Thyroid gland (tissue), 4 donors: ENCODE data around the gene CRIP1. TPM values are rescaled to one million over a fixed set of nuclear protein-coding genes. Genes with fewer than 3 reads are reported as not detected.

ENCODE experiments used
- DNase-seq, 2 donors: peaks; one replicate each; pipeline ENCODE4 v3.0.0-alpha.2; 2019
- H3K27ac ChIP-seq, 3 donors: fragments of 200-600 bp; sonication (generic); 1 replicate in 2 of 3; 2 replicates in 1 of 3; pipeline ENCODE4 v1.5.1; 2016 to 2019; ENCODE audit warnings: mild to moderate bottlenecking in 1 of 3, moderate library complexity in 1 of 3
- H3K27me3 ChIP-seq: fragments of 200-600 bp; sonication (generic); one replicate; pipeline ENCODE4 v1.5.1; 2019
- H3K36me3 ChIP-seq, 2 donors: fragments of 200-600 bp; sonication (generic); one replicate each; pipeline ENCODE4 v1.5.1; 2016 to 2019
- H3K4me1 ChIP-seq, 2 donors: fragments of 200-600 bp; sonication (generic); one replicate each; pipeline ENCODE4 v1.5.1; 2017 to 2019
- H3K4me3 ChIP-seq, 3 donors: fragments of 200-600 bp; sonication (generic); replicated peaks in 1 of 3; 1 replicate in 2 of 3; 2 replicates in 1 of 3; pipeline ENCODE4 v1.5.1; 2016; ENCODE audit warnings: mild to moderate bottlenecking in 1 of 3
- H3K9me3 ChIP-seq: fragments of 200-600 bp; sonication (generic); one replicate; pipeline ENCODE4 v1.5.1; 2017
- POLR2A ChIP-seq, 2 donors: fragments of 450-650 bp; IDR thresholded peaks; one replicate each; pipeline ENCODE4 v1.6.1; 2017; ENCODE audit warnings: antibody characterized with exemption in 2 of 2, mild to moderate bottlenecking in 2 of 2, moderate library complexity in 1 of 2
- WGBS, 2 donors: methylation state at CpG; one replicate each; pipeline ENCODE4 v1.1.5; 2017; 5-methylcytosine and 5-hydroxymethylcytosine counted together
- intact Hi-C: fragments of 100-400 bp; cut with DNase I; formaldehyde crosslinking; loops from one replicate; pipeline ENCODE4 v1.15.1; 2023
- total RNA-seq, 4 donors: library from RNA; depleted of rRNA; stranded (reverse); fragments of >200 nt; gene quantifications; one replicate each; pipeline ENCODE4 v1.2.3, GENCODE V29; 2016
- TF ChIP-seq, protein P1 (sequence below), 6 experiments: fragments of 200-600 bp in 3 of 6; fragments of 450-650 bp in 3 of 6; sonication (generic) in 3 of 6; IDR thresholded peaks; one replicate each; pipeline ENCODE4 v1.5.1; 2016 to 2019; ENCODE audit warnings: antibody characterized with exemption in 6 of 6, mild to moderate bottlenecking in 2 of 6, inconsistent platforms in 1 of 6, moderate library complexity in 1 of 6

The CRIP1 gene
- total RNA-seq, 4 donors from 2014 or later, result 6.0 to 30.8 (median 18.5) TPM

DNA sequence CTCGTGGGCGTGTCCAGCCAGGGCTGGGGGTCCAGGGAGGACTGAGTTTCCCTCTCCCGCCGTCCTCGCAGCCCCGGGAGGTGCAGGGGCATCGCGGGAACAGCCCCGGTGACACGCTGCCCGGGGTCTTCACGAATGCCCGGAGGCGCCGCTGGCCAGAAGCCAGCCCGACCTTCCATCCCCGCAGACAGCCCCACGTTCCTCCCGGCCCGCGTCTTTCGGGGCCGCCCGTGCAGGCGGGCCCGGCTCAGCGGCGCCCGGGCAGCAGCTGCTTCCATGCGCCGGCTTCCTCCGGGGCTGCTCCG lies 3.5 kb downstream of the CRIP1 start:
- intact Hi-C loops, result loop anchor here (5.0 kb wide), 2 partner anchors 43 to 178 kb away; partner anchors contain the start of gene PACS2
- H3K9me3 ChIP-seq, result no peaks in the 10 kb centered on the region
- H3K4me1 ChIP-seq, result peaks cover 36 to 49% of the 10 kb centered on the region in 2 donors
- 0% methylated on average over 2 to 17 of the region's 33 CpGs for WGBS, 2 donors
- TF ChIP-seq, protein P1, sequence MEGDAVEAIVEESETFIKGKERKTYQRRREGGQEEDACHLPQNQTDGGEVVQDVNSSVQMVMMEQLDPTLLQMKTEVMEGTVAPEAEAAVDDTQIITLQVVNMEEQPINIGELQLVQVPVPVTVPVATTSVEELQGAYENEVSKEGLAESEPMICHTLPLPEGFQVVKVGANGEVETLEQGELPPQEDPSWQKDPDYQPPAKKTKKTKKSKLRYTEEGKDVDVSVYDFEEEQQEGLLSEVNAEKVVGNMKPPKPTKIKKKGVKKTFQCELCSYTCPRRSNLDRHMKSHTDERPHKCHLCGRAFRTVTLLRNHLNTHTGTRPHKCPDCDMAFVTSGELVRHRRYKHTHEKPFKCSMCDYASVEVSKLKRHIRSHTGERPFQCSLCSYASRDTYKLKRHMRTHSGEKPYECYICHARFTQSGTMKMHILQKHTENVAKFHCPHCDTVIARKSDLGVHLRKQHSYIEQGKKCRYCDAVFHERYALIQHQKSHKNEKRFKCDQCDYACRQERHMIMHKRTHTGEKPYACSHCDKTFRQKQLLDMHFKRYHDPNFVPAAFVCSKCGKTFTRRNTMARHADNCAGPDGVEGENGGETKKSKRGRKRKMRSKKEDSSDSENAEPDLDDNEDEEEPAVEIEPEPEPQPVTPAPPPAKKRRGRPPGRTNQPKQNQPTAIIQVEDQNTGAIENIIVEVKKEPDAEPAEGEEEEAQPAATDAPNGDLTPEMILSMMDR (IDR thresholded peaks at IDR 0.05), result no peak
- TF ChIP-seq POLR2A (IDR thresholded peaks at IDR 0.05), result no peak
- no peak for DNase-seq
- no peaks in the 10 kb centered on the region for H3K36me3 ChIP-seq
- H3K27ac ChIP-seq, result peak overlapping the region; percentile 91 to 97 (median 92)
- peak overlapping the region in 2 of 3 donors; percentile 58 to 64 for H3K4me3 ChIP-seq
- no peaks in the 10 kb centered on the region for H3K27me3 ChIP-seq

DNA sequence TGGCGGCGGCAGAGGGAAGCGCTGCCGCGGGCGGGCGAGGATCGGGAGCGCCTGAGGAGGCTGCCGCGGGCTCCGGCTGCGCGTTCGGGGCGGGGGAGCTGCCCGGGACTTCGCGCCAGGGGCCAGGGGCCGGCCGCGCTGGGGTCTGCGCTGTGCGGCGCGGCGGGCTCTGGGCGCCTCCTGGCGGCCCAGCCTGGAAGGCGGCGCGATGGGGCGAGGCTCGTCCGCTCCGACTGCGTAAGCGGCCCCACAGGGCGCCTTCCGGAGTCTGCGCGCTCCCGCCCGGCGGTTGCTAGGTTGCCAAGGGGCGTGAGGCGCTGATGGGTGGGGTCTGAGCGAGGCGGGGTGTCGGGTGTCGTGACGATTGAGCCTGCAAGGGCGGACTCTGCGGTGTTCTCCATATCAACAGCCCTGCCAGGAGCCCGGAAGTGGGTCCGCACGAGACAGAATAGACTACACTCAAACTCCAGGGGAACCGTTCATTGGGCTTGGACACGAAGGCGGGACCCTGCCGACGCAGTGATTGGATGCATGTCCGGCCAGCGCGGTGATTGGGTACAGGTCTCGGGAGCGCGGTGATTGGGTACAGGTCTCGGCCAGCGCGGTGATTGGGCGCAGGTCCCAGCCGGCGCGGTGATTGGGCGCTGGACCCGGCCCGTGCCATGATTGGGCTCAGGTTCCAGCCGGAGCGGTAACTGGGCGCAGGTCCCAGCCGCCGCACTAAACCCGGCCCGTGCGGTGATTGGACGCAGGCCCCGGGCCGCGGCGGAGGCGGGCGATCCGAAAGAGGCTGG lies 4.1 kb downstream of the CRIP1 start, which contains the start of gene TEDC1:
TEDC1 (plus strand) TSS at position 675 of the 794 bp plus-strand sequence. CDS start 130 bp downstream, outside the sequence.
- WGBS, 2 donors, result 0% methylated on average over 28 of the region's 94 CpGs; no CpG with 5 or more reads in 1 of the 2 donors
- H3K4me1 ChIP-seq, result peaks cover 36 to 44% of the 10 kb centered on the region in 2 donors
- peak within 1 kb of the TSS; percentile 91 to 97 (median 92) for H3K27ac ChIP-seq
- H3K4me3 ChIP-seq, result peak within 1 kb of the TSS; percentile 4 to 64 (median 58)
- DNase-seq, result peak; percentile 100
- H3K9me3 ChIP-seq, result no peaks in the 10 kb centered on the region
- TF ChIP-seq, protein P1 (IDR thresholded peaks at IDR 0.05), result peak; percentile 20 to 99 (median 86)
- TF ChIP-seq POLR2A (IDR thresholded peaks at IDR 0.05), result peak; percentile 32 to 67
- H3K27me3 ChIP-seq, result no peaks in the 10 kb centered on the region
- no peaks in the 10 kb centered on the region for H3K36me3 ChIP-seq
- intact Hi-C loops, result loop anchor here (5.0 kb wide), 2 partner anchors 43 to 178 kb away; partner anchors contain the start of gene PACS2

DNA sequence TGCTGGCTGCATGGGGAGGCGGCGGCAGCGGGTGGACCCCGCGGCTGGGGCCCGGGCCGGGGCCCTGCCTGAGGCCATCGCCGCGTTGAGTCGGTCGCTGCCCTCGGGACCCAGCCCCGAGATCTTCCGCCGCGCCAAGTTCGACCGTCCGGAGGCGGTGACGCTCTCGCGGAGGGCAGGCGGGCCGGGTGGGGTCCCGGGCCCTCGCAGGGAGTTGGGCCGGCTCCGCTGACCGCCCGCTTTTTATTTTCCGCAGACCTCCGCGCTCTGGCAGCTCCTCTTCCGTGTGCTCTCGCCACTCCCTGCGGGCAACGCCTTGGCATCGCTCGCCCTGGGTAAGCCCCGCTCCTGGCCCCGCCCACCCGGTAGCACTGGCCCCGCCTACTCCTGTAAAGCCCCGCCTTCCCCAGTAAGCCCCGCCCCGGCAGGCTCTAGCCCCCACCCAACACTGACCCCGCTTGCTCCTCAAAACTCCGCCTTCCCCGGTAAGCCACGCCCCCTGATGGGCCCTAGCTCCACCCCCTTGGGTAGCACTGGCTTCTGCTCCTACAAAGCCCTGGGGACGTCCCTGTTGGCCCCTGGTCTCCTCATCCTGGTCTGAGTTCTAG lies 4.8 kb downstream of the CRIP1 start:
- Histone ChIP-seq H3K9me3 (no peaks in the 10 kb centered on the region), H3K36me3 (no peaks in the 10 kb centered on the region), H3K4me1 (peaks cover 33 to 37% of the 10 kb centered on the region in 2 donors), H3K27me3 (no peaks in the 10 kb centered on the region), H3K4me3 (peak overlapping the region; percentile 4 to 46 (median 28)), H3K27ac (peak overlapping the region in 2 of 3 donors; percentile 17 to 32)
- intact Hi-C loops, result loop anchor here (5.0 kb wide), 2 partner anchors 44 to 179 kb away; partner anchors contain the start of gene PACS2
- WGBS, 2 donors, result 7 to 8% methylated on average over 4 to 22 of the region's 53 CpGs
- TF ChIP-seq, protein P1 (IDR thresholded peaks at IDR 0.05), result no peak
- TF ChIP-seq POLR2A (IDR thresholded peaks at IDR 0.05), result no peak
- DNase-seq, result peak; percentile 38 to 42

DNA sequence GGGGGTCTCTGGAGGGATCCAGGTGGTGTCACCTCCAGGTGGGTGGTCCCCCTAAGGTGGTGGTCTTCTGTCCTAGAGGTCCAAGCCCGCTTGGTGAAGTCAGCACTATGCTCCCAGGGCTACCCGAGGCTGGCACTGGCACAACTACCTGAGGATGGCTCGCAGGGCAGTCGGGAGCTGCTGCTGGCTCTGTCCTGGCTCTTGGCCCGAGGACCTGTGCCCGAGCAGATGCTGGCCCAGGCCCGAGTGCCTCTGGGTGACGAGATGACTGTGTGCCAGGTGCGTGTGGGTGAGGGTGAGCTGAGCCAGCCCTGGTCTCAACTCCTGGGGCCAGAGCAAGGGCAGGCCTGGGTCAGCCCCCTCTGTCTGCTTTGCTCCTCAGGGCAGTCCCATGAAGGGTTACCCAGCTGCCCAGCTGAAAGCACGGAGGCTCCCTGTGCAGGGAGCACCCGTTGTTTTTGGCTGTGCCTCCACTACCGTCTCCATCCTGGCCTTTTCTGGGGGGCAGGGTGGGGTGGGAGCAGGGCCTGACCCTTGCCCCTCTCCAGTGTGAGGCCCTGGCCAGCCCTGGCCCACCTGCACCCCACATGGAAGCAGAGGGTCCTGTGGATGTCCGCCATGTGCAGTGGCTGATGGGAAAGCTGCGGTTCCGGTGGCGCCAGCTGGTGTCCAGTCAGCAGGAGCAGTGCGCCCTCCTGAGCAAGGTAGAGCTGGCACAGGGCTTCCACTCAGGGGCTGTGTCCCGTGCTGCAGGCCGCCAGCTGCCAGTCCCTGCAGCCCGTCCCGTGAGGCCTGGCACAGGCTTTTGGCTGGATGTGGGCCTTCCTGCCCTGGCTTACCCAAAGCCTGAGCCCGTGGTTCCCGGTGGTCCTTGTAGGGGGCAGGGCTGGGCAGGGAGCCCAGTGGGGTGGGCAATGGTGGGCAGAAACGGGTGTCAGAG lies 5.6 kb downstream of the CRIP1 start:
- Histone ChIP-seq H3K4me1 (peaks cover 27 to 29% of the 10 kb centered on the region in 2 donors), H3K9me3 (no peaks in the 10 kb centered on the region), H3K27ac (no peak overlapping the region), H3K27me3 (no peaks in the 10 kb centered on the region), H3K4me3 (no peak overlapping the region), H3K36me3 (no peaks in the 10 kb centered on the region)
- DNase-seq, result no peak
- TF ChIP-seq, protein P1 (IDR thresholded peaks at IDR 0.05), result no peak
- TF ChIP-seq POLR2A (IDR thresholded peaks at IDR 0.05), result no peak
- intact Hi-C loops, result loop anchor here (5.0 kb wide), 2 partner anchors 45 to 180 kb away; partner anchors contain the start of gene PACS2
- 78 to 85% methylated on average over 7 to 17 of the region's 24 CpGs for WGBS, 2 donors
